Measurements from ENCODE around the gene HNRNPUL1.
"Not testable (repeated sequence)": the region's sequence is repeated elsewhere in the genome, so short reads cannot be mapped to it uniquely, and the experiment has no call there.

HNRNPUL1 gene

DNA sequence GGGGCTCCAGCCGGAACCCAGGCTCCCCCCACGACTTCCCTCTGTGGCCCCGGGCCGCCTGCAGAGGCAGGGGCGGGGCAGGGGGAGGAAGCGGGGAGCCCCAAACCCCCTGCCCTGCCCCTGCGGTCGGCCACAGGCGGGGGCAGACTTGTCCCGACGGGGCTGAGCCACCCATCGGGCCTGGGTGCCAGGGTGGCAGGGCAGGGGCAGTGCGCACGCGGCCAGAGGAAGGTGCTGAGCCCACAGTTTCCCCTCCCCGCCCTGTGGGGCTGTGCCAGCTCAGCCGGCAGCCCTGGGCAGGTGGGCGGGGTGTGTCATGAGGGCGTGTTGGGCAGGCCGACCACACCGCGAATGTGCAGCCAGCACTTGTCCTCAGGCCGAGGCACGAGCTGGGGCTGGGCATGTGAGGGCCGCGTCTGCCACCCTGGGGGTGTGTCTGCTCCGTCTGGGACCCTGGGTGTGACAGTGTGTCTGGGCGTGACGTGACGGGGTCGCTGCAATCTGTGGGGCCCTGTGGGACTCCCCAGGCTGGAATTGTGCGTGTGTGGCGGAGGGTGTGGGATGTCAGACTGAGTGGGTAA, 63.5 kb downstream of the HNRNPUL1 start:
- peak; percentile 89 for DNase-seq

DNA sequence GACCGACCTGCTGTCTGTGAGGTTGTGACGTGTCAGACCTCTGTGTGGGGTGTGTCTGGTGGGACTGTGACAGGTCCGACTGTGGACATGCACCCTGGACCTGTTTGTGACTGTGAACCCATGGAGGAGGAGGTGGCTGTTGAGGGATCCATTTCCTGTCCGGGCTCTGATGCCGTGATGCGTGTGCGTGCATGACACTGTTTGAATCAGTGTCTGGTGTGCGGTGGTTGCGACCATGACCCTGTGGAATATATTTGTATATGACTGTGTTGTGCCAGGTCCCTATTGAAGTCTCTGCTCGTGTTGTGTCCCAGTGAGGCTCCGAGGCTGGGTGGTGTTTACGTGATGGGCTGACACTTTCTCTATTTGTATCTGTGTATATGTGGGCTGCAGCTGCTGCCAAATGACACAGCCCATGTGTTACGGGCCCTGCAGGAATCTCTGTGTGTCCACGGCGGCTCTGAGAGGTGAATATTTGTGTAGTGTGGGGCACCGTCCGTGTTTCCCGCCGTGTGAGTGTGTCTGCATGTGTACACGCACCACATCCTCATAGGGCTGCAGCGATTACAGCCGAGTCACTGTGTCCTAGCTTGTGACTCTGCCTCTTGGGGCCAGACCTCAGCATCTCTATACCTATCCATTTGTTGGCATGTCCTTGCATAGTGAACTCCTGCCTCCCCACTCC, 64.1 kb downstream of the HNRNPUL1 start:
- DNase-seq = peak; percentile 56

DNA sequence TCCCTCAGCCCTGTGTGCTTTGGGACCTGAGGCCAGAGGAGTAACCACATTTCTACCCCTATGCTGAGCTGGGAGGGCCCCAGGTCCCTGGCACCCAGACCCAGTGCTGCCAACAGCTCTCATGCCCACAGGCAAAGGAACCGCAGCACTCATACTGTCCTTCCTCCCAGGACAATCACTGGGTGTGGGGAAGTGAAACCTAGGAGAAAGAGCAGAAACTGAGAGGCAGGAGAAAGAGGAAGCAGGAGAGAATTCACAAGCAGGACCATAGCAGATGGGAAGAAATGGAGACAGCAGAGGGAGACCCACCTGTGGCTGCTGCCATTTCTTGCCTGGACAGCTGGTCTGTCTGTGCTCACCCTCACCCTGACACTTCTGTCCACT, 64.7 kb downstream of the HNRNPUL1 start:
- no peak for DNase-seq

DNA sequence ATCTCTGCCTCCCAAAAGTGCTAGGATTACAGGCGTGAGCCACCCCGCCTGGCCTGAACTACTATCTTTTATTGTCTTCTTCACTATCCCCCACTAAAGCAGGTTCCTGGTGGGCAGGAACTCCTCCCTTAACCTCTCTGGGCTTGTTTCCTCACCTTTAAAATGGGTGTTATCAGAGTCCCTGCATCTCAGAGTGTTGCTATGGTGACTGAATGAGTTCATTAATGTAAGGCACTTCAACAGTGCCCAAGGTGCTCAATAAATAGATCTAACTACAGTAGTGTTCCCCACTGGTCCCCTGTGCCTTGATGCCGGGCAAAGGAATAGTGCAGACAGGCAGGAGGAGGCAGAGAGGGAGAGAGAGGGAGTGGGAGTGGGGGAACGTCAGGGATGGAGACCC, 66.3 kb downstream of the HNRNPUL1 start:
- no peak for DNase-seq

DNA sequence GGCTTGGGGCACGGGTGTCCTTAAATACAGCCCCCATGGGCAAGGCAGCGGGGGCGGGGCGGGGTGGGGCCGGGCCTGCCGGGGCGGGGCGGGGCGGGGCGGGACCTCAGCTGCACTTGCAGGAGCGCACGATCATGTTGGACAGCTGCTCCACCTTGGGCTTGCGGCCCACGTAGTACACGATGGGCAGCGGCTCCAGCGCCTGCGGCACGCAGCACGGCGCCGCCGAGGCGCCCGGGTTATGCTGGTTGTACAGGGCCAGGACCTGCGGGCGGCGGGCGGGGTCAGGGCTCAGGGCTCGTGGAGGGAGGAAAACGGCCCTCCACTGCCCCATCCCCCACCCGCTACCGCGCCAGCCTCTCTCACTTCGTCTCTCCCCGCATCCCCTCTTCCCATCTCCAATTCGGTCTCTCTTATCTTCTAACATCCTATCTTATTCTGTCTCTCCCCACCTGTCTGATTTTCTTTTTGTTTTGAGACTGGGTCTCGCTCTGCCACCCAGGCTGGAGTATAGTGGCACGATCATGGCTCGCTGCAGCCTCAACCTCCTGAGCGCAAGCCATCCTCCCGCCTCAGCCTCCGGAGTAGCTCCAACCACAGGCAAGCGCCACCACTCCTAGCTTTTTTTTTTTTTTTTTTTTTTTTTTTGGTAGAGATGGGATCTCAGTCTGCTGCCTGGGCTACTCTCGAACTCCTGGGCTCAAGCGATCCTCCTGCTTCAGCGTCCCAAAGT, 66.9 kb downstream of the HNRNPUL1 start:
- no peak for DNase-seq

DNA sequence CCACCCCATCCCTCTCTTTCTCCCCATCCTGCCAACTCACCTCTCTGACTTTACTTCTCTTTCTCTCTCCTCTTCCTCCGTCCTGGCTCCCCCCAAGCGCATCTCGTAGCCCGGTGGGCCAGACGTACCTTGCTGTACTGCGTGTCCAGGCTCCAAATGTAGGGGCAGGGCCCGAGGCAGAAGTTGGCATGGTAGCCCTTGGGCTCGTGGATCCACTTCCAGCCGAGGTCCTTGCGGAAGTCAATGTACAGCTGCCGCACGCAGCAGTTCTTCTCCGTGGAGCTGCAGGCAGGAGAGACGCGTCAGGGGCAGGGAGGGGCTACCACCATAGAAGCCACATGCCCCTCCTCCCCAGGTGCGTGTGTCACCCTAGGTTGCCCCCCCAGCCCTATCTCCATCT, 67.8 kb downstream of the HNRNPUL1 start:
- DNase-seq = no peak

DNA sequence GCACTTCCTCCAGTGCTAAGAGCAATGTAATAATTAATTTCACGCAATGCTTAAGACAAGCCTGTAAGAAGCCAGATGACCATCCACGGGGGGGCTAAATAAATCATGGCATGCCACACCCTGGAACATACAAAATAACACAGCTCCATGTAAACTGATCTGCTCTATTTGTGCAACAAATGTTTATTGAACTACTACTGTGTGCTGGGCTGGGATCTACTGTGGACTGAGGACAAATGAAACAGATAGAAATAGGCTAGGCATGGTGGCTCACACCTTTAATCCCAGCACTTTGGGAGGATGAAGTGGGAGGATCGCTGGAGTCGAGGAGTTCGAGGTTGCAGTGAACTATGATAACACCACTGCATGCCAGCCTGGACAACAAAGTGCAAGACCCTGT, 68.3 kb downstream of the HNRNPUL1 start:
- DNase-seq = no peak

DNA sequence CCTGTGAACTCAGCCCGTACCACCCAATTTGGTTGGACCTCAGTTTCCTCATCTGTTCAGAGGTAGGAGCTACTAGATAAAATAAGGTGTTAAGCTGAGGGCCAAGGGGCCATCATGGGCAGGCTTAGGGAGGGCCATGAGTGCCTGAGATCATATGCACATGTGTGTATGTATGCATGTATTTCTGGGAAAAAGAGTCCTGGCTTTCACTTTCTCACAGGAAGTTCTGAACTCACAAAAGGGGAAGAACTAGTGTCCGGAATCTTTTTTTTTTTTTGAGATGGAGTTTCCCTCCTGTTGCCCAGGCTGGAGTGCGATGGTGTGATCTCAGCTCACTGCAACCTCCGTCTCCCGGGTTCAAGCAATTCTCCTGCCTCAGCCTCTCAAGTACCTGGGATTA, 70.6 kb downstream of the HNRNPUL1 start:
- DNase-seq = no peak

DNA sequence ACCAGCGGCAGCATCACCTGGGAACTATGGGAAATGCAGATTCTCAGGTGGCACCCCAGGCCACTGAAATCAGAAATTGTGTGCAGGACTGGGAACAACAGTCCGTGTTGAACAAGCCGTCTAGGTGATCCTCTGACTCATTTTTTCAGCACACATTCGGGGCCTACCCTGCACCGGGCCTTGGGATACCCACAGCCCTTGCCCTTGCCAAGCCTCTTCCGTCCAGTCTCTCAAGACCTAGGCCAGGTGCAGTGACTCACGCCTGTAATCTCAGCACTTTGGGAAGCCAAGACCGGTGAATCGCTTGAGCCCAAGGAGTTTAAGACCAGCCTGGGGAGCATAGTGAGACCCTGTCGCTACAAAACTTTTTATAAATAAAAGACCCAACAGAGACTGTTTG, 71.3 kb downstream of the HNRNPUL1 start:
- no peak for DNase-seq

DNA sequence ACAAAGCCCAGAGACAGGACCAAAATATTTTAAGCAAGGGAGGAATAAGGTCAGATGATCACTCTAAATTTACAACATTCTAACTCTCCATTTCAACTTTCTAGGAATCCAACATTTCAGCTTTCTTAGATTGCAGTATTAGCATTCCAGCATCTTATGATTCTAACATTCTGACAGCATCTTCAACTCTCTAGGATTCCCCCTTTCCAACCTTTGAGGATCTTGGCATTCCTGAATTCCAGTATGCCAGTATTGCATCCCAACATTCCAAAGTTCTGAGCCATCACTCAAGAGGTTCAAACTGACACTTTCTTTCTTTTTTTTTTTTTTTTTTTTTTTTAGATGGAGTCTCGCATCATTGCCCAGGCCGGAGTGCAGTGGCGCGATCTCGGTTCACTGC, 75.8 kb downstream of the HNRNPUL1 start:
- DNase-seq = no peak

DNA sequence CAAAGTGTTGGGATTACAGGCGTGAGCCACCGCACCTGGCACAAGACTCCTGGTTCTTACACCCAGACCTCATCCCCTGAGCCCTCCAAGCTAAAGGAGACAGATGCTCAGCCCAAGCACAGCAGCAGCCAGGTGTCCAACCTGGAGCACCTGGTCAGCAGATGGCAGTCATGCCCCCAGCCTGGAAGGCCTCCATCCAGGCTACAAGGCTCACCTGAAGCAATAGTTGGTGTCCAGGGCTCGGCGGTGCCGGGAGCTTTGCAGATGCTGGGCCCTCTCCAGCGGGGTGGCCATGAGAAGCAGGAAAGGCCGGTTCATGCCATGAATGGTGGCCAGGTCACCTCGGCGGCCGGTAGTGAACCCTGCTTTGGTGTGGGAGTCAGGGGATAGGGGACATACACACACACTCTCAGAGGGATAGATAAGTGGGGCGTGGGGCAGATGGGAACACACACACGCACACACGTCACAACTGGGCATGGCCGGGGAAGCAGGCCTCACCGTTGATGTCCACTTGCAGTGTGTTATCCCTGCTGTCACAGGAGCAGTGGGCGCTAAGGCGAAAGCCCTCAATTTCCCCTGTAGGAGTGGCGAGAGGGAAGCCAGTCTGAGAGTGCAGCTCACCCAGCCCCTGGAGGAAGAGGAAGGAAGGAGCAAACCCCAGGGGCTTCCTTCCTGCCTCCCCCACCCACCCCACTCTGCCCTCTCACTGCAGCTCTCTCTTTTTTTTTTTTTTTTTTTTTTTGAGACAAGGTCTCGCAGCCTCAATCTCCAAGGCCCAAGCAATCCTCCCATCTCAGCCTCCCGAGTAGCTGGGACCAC, 77.7 kb downstream of the HNRNPUL1 start:
- no peak for DNase-seq

DNA sequence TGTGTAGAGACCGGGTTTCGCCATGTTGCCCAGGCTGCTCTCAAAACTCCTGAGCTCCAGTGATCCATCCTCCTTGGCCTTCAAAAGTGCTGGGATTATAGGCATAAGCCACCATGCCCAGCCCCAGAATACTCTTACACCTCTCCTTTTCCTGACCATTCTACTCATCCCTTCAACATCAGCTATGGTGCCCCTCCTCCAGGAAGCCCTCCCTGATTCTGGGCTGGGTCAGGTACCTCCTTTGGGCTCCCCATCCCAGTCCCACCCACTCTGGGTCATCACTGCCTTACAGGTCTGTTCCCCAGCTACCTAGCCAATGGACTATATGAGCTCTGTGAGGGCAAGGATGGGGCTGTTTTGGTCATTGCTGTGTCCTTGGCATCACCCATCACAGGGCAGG, 80.0 kb downstream of the HNRNPUL1 start:
- DNase-seq = no peak

DNA sequence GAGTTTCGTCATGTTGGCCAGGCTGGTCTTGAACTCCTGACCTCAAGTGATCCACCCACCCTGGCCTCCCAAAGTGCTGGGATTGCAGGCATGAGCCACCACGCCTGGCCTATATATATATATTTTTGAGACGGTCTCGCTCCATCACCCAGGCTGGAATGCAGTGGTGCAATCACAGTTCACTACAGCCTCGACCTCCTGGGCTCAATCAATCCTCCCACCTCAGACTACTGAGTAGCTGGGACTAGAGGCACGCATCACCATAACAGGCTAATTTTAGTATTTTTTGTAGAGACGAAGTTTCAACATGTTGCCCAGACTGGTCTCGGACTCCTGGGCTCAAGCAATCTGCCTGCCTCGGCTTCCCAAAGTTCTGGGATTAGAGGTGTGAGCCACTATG, 82.7 kb downstream of the HNRNPUL1 start:
- not testable (repeated sequence) for DNase-seq

DNA sequence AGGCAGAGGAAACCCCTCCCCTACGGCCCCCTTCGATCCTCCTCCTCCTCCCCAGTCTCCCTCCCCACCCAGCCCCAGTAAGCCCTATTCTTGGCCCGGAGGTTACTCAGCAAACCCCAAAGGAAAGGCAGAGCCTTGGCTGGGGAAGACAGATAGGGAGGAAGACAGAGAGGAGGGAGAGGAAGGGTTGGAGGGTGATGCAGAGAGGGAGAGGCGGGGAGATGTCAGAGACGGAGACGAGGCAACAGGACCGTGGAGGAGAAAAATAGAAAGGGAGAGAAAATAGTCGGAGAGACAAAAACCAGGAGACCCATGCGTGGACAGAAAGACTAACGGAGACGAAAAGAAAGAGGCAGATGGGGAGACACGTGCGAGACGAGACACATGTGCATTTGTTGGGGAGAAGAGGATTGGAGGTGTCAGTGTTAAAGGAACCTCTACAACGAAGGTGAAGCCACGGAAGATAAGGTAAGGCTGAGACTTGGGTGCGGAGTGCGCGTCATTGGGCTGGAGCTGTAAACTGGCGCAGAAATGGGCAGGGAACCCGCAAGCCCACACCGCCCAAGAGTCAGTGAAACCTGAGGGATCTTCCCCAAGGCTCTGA, 86.7 kb downstream of the HNRNPUL1 start:
- DNase-seq = peak; percentile 86

DNA sequence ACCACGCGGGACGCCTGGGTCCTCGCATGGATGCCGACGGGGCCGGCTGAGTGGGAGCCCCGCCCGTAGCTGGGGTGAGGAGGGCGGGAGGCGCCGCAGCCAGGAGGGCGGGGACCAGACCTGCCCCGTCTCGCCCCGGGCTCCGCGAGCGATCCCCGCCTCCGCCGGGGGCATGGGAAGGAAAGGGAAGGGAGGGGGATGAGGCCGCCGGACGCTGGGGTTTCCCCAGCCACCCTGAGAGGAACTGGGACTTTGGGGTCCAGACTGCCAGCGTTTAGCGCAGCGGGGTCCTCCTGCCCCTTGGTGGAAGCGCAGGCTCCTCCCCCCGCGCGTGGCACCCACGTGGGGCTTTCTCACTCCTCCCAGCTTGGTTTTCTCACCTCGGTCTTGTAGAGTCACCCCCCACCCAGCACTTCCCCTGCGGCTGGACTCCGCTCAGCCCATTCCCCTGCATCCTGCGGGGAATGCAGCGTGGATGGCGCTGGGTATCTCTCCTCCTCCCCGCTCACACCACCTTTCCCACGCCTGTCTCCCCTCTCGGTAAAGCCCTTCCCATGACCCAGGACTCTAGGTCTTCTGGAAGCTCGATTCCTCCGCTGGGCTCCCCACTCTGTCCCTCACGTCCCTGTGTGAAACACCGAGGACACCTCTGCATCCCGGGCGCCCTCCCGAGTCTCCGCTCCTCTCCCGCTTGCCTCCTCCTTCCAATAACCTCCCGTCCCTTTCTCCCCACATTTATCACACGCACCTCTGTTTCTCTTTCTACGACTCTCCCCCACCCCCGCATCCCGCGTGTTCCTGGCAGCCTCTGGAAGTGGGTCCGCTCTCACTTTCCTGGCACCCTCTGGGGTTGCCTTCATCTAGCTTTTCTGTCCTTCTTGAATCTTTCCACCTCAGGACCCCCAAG, 87.4 kb downstream of the HNRNPUL1 start:
- peak; percentile 82 for DNase-seq

DNA sequence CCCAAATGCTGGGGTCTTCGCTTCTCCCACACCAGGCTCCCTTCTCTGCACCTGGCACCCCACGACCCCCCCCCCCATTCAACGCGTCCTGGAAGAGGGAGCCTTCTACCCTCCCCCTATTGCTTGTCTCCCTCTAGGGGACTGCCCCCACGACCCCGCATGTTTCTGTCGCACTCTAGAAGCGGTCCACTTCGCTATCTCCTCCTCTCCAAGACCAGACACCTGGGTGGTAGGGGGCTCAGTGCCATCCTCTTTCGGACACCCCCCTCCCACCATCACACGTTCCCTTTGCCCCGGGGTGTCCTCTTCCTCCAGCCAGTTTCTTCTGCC, 88.1 kb downstream of the HNRNPUL1 start:
- no peak for DNase-seq

DNA sequence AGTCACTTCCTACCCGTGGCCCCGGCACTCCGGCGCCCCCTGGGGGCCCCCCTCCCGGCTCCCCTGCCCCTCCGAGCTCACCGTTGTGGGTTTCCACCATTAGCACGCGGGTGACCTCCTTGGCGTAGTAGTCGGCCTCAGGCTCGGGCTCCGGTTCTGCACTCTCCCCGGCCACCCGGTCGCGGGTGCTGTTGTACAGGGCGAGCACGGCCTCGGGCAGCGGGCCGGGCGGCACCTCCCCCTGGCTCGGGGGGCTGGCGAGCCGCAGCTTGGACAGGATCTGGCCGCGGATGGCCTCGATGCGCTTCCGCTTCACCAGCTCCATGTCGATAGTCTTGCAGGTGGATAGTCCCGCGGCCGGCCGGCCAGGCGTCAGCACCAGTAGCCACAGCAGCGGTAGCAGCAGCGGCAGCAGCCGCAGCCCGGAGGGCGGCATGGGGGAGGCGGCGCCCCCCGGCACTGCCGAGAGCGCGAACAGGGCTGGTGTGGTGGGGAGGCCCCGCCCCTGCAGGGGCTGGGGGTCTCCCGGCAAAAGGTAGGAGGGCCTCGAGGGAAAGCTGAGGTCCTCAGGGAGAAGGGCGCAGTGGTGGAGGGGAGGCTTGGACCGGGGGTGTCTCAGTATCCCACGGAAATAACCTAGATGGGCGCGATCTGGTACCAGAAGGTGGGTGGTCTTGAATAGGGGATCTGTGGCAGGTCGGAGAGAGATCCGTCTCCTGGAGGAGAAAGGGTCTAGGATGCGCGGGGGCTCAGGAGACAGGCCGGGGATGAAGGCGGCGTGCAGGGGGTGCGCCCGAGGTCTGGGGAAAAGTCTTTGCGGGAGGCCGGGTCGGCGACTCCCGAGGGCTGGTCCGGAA, 88.7 kb downstream of the HNRNPUL1 start:
- peak; percentile 82 for DNase-seq

DNA sequence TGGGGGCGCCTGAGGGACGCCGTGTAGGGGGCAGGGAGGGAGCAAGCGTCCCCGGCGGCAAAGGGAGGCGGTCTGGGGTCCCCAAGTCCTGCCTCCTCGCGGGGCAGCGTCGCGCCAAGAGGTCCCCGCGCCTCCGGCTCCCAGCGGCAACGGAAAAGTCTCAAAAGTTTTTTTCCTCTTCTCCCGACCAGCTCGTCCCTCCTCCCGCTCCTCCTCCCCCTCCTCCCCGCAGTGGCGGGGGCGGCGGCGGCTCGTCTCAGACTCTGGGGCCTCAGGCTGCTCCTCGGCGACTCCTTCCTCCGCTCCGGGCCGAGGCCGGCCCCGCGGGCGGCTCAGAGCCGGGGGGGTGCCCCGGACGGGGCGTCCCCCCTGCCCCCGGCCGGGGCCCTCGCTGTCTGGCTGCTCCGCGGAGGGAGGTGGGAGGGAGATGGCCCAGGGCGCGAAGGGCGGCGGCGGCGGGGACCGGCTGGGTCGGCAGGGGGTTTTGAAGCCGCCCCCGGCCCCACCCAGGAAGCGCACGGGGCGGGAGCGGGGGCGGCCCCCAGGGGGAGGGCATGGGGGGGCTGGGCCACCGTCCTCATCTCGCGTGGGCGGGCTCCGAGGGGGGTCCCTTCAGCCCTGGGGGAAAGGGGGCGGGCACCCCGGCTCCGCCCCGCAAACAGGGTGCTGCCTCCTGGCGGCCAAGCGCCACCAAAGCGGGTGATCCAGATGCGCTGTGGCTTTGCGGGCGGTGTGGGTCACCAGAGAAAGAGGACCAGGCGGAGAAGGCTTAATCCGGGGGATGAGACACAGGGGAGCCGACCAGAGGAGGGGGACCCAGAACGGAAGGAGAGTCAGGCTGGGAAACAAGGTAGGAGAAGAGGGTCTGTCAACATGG, 89.5 kb downstream of the HNRNPUL1 start, which contains the start of gene TGFB1:
TGFB1 (minus strand) TSS at position 457 of the 877 bp plus-strand sequence. CDS start 878 bp downstream, outside the sequence.
- peak; percentile 94 for DNase-seq

DNA sequence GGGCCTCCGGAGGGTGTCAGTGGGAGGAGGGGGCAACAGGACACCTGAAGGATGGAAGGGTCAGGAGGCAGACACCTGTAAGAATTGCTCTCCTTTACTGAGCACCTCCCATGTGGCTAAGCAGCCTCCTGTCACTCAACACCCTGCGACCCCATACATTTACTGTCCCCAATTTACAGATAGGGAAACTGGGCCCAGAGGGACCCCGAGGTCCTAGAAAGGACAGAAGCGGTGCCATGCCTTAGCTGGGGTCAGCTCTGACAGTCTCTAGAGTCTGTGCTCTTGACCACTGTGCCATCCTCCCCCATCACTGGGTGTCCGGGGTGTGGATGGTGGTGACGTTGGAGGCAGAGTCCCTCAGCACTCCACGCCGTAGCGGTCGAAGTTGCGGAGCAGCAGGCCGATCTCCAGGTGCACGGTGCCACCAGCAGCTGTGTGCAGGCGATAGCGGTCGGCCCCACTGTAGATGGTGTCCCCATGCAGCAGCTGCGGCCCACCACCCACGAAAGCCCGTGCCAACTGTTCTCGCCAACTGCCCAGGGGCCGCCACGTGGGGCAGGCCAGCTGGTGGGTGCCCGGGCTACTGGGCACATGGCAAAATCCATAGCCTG, 90.3 kb downstream of the HNRNPUL1 start:
- peak; percentile 19 for DNase-seq

Measured in hematopoietic multipotent progenitor cell treated with erythropoietin and hydrocortisone succinate and interleukin-3 and kit ligand, for 6 days (in vitro differentiated cells).